IPS-15b (cell line): Measurements from ENCODE around the gene C17orf75.

ENCODE experiments used
- H3K27me3 ChIP-seq: one replicate; pipeline ENCODE4 v1.6.1; 2013; ENCODE audit warnings: low read length; ENCODE audit not compliant: control insufficient read depth, insufficient read depth
- H3K36me3 ChIP-seq: one replicate; pipeline ENCODE4 v1.6.1; 2013; ENCODE audit warnings: low read length; ENCODE audit not compliant: control insufficient read depth, insufficient read depth
- H3K4me1 ChIP-seq: one replicate; pipeline ENCODE4 v1.6.1; 2013; ENCODE audit warnings: mild to moderate bottlenecking, low read length; ENCODE audit not compliant: control insufficient read depth, insufficient read depth
- H3K4me3 ChIP-seq: one replicate; pipeline ENCODE4 v1.5.1; 2013; ENCODE audit warnings: low read depth, low read length
- H3K9ac ChIP-seq: one replicate; pipeline ENCODE4 v1.6.1; 2013; ENCODE audit warnings: low read depth, mild to moderate bottlenecking, low read length
- H3K9me3 ChIP-seq: one replicate; pipeline ENCODE4 v1.6.1; 2013; ENCODE audit warnings: mild to moderate bottlenecking, low read length; ENCODE audit not compliant: control insufficient read depth, insufficient read depth

The C17orf75 gene

GRCh38 chr17:32299580-32300164 lies 42.3 kb downstream of the C17orf75 start:
- H3K9me3 ChIP-seq: no peaks in the 10 kb centered on the region
- H3K4me3 ChIP-seq: no peak overlapping the region
- peaks cover 6% of the 10 kb centered on the region for H3K36me3 ChIP-seq
- H3K27me3 ChIP-seq: no peaks in the 10 kb centered on the region
- H3K9ac ChIP-seq: no peak overlapping the region
- H3K4me1 ChIP-seq: peaks cover 21% of the 10 kb centered on the region

- peaks cover 6% of the 10 kb centered on the region for H3K36me3 ChIP-seq
- H3K9ac ChIP-seq: peak overlapping the region; percentile 5
- H3K4me3 ChIP-seq: no peak overlapping the region
- H3K9me3 ChIP-seq: no peaks in the 10 kb centered on the region
- H3K27me3 ChIP-seq: no peaks in the 10 kb centered on the region
- H3K4me1 ChIP-seq: peaks cover 14% of the 10 kb centered on the region
These were observed 43.0 kb downstream of the C17orf75 start for GRCh38 chr17:32298721-32299579.

- Histone ChIP-seq H3K9ac (peak overlapping the region; percentile 3), H3K9me3 (no peaks in the 10 kb centered on the region), H3K27me3 (no peaks in the 10 kb centered on the region), H3K36me3 (peaks cover 6% of the 10 kb centered on the region), H3K4me1 (peaks cover 8% of the 10 kb centered on the region), H3K4me3 (no peak overlapping the region)
These were observed 43.7 kb downstream of the C17orf75 start for GRCh38 chr17:32298298-32298697.

- Histone ChIP-seq H3K4me1 (peaks cover 3% of the 10 kb centered on the region), H3K9ac (peak overlapping the region; percentile 3), H3K27me3 (no peaks in the 10 kb centered on the region)
These were observed 44.1 kb downstream of the C17orf75 start for GRCh38 chr17:32297860-32298259.

GRCh38 chr17:32297424-32297823 lies 44.5 kb downstream of the C17orf75 start:
- Histone ChIP-seq H3K4me1 (no peaks in the 10 kb centered on the region), H3K36me3 (peaks cover 6% of the 10 kb centered on the region), H3K27me3 (no peaks in the 10 kb centered on the region), H3K9me3 (no peaks in the 10 kb centered on the region), H3K9ac (no peak overlapping the region), H3K4me3 (no peak overlapping the region)

More at GRCh38 chr17:32297860-32298259, 44.1 kb downstream of the C17orf75 start:
- no peaks in the 10 kb centered on the region for H3K9me3 ChIP-seq
- no peak overlapping the region for H3K4me3 ChIP-seq
- peaks cover 6% of the 10 kb centered on the region for H3K36me3 ChIP-seq

GRCh38 chr17:32292094-32292493 lies 49.9 kb downstream of the C17orf75 start:
- Histone ChIP-seq H3K27me3 (no peaks in the 10 kb centered on the region), H3K9me3 (no peaks in the 10 kb centered on the region), H3K4me1 (peaks cover 26% of the 10 kb centered on the region), H3K36me3 (no peaks in the 10 kb centered on the region), H3K9ac (no peak overlapping the region), H3K4me3 (no peak overlapping the region)

- H3K36me3 ChIP-seq: no peaks in the 10 kb centered on the region
- no peaks in the 10 kb centered on the region for H3K27me3 ChIP-seq
- no peaks in the 10 kb centered on the region for H3K9me3 ChIP-seq
- H3K4me1 ChIP-seq: peaks cover 26% of the 10 kb centered on the region
- no peak overlapping the region for H3K9ac ChIP-seq
- no peak overlapping the region for H3K4me3 ChIP-seq
These were observed 52.4 kb downstream of the C17orf75 start for GRCh38 chr17:32289471-32290070.

- Histone ChIP-seq H3K4me1 (peaks cover 26% of the 10 kb centered on the region), H3K27me3 (no peaks in the 10 kb centered on the region), H3K36me3 (no peaks in the 10 kb centered on the region), H3K9ac (no peak overlapping the region), H3K9me3 (no peaks in the 10 kb centered on the region), H3K4me3 (no peak overlapping the region)
These were observed 53.4 kb downstream of the C17orf75 start for GRCh38 chr17:32288615-32289014.

- H3K9ac ChIP-seq: no peak overlapping the region
- no peak overlapping the region for H3K4me3 ChIP-seq
- no peaks in the 10 kb centered on the region for H3K9me3 ChIP-seq
- no peaks in the 10 kb centered on the region for H3K27me3 ChIP-seq
- H3K36me3 ChIP-seq: no peaks in the 10 kb centered on the region
- peaks cover 26% of the 10 kb centered on the region for H3K4me1 ChIP-seq
These were observed 54.0 kb downstream of the C17orf75 start for GRCh38 chr17:32287804-32288511.

- peaks cover 30% of the 10 kb centered on the region for H3K4me1 ChIP-seq
- H3K9me3 ChIP-seq: no peaks in the 10 kb centered on the region
- no peak overlapping the region for H3K9ac ChIP-seq
- H3K4me3 ChIP-seq: no peak overlapping the region
- no peaks in the 10 kb centered on the region for H3K36me3 ChIP-seq
- H3K27me3 ChIP-seq: no peaks in the 10 kb centered on the region
These were observed 55.5 kb downstream of the C17orf75 start for GRCh38 chr17:32286518-32286900.

- Histone ChIP-seq H3K27me3 (no peaks in the 10 kb centered on the region), H3K4me1 (peaks cover 31% of the 10 kb centered on the region), H3K9ac (no peak overlapping the region), H3K9me3 (no peaks in the 10 kb centered on the region), H3K4me3 (no peak overlapping the region), H3K36me3 (no peaks in the 10 kb centered on the region)
These were observed 56.0 kb downstream of the C17orf75 start for GRCh38 chr17:32285746-32286517.
